HCT116 (cell line): Measurements from ENCODE around the gene TMEM132D.

Source experiments
- EGR1 ChIP-seq: IDR thresholded peaks from 2 replicates; pipeline ENCODE4 v1.6.1; 2012; ENCODE audit warnings: low read depth
- ELF1 ChIP-seq: IDR thresholded peaks from 2 replicates; pipeline ENCODE4 v1.6.1; 2012; ENCODE audit warnings: low read depth, borderline replicate concordance
- EZH2 ChIP-seq: fragments of 200-600 bp; sonication (generic); IDR thresholded peaks from 2 replicates; pipeline ENCODE4 v1.6.1; 2017; ENCODE audit warnings: antibody characterized with exemption, mixed run types
- EZH2phosphoT487 ChIP-seq: fragments of 200-600 bp; IDR thresholded peaks from 2 replicates; pipeline ENCODE4 v1.6.1; 2018; ENCODE audit warnings: antibody characterized with exemption, borderline replicate concordance
- POLR2A ChIP-seq: IDR thresholded peaks from 2 replicates; pipeline ENCODE4 v1.7.0; 2011; ENCODE audit warnings: borderline replicate concordance; ENCODE audit not compliant: insufficient read depth, insufficient read length; ENCODE audit errors: extremely low read depth
- POLR2AphosphoS5 ChIP-seq: IDR thresholded peaks from 2 replicates; pipeline ENCODE4 v1.6.1; 2011; ENCODE audit warnings: mild to moderate bottlenecking, low read depth, low read length, moderate library complexity
- RAD21 ChIP-seq: IDR thresholded peaks from 2 replicates; pipeline ENCODE4 v1.6.1; 2012; ENCODE audit warnings: low read depth, mild to moderate bottlenecking
- SRF ChIP-seq: IDR thresholded peaks from 2 replicates; pipeline ENCODE4 v1.6.1; 2012; ENCODE audit warnings: low read depth
- YY1 ChIP-seq: IDR thresholded peaks from 2 replicates; pipeline ENCODE4 v1.6.1; 2011; ENCODE audit warnings: low read length, low read depth, moderate library complexity, mild to moderate bottlenecking; ENCODE audit not compliant: insufficient replicate concordance; ENCODE audit errors: extremely low read depth
- ZNF274 ChIP-seq: fragments of 200-500 bp; sonication (Bioruptor generic); IDR thresholded peaks from 2 replicates; pipeline ENCODE4 v1.6.1; 2014; ENCODE audit warnings: mild to moderate bottlenecking, low read depth, low read length, inconsistent platforms
- TF ChIP-seq, protein P1 (sequence below): IDR thresholded peaks from 2 replicates; pipeline ENCODE4 v1.6.1; 2012; ENCODE audit warnings: low read depth
- TF ChIP-seq, protein P2 (sequence below), 3 experiments: fragments of 200-600 bp in 1 of 3; sonication (generic) in 1 of 3; IDR thresholded peaks in 2 of 3; conservative IDR thresholded peaks in 1 of 3; 2 replicates each; pipeline ENCODE4 v1.5.1; 2012 to 2017; ENCODE audit warnings: low read depth in 2 of 3, low read length in 2 of 3, antibody characterized with exemption in 1 of 3, borderline replicate concordance in 1 of 3, control low read depth in 1 of 3, mild to moderate bottlenecking in 1 of 3, mixed read lengths in 1 of 3, mixed run types in 1 of 3, moderate library complexity in 1 of 3; ENCODE audit not compliant: insufficient read depth in 1 of 3
- TF ChIP-seq, protein P3 (sequence below): IDR thresholded peaks from 2 replicates; pipeline ENCODE4 v1.6.1; 2011; ENCODE audit warnings: mild to moderate bottlenecking, low read length, moderate library complexity; ENCODE audit not compliant: insufficient replicate concordance; ENCODE audit errors: extremely low read depth
- TF ChIP-seq, protein P4 (sequence below): IDR thresholded peaks from 2 replicates; pipeline ENCODE4 v1.6.1; 2012

DNA sequence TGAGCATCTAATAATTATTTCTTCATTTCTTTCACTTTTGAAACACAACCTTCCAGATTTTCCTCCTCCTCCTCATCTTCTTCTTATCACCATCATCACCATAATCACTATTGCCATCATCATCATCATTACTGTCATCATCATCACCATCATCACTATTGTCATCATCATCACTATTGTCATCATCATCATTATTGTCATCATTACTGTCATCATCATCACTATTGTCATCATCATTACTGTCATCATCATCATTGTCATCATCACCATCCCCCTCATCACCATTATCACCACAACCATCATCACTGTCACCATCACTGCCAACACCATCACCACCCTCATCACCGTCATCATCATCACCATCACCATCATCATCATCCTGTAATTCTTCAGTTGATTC is 400.0 kb downstream of the TMEM132D start:
- TF ChIP-seq, protein P1, sequence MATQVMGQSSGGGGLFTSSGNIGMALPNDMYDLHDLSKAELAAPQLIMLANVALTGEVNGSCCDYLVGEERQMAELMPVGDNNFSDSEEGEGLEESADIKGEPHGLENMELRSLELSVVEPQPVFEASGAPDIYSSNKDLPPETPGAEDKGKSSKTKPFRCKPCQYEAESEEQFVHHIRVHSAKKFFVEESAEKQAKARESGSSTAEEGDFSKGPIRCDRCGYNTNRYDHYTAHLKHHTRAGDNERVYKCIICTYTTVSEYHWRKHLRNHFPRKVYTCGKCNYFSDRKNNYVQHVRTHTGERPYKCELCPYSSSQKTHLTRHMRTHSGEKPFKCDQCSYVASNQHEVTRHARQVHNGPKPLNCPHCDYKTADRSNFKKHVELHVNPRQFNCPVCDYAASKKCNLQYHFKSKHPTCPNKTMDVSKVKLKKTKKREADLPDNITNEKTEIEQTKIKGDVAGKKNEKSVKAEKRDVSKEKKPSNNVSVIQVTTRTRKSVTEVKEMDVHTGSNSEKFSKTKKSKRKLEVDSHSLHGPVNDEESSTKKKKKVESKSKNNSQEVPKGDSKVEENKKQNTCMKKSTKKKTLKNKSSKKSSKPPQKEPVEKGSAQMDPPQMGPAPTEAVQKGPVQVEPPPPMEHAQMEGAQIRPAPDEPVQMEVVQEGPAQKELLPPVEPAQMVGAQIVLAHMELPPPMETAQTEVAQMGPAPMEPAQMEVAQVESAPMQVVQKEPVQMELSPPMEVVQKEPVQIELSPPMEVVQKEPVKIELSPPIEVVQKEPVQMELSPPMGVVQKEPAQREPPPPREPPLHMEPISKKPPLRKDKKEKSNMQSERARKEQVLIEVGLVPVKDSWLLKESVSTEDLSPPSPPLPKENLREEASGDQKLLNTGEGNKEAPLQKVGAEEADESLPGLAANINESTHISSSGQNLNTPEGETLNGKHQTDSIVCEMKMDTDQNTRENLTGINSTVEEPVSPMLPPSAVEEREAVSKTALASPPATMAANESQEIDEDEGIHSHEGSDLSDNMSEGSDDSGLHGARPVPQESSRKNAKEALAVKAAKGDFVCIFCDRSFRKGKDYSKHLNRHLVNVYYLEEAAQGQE: no peak
- TF ChIP-seq, protein P2, sequence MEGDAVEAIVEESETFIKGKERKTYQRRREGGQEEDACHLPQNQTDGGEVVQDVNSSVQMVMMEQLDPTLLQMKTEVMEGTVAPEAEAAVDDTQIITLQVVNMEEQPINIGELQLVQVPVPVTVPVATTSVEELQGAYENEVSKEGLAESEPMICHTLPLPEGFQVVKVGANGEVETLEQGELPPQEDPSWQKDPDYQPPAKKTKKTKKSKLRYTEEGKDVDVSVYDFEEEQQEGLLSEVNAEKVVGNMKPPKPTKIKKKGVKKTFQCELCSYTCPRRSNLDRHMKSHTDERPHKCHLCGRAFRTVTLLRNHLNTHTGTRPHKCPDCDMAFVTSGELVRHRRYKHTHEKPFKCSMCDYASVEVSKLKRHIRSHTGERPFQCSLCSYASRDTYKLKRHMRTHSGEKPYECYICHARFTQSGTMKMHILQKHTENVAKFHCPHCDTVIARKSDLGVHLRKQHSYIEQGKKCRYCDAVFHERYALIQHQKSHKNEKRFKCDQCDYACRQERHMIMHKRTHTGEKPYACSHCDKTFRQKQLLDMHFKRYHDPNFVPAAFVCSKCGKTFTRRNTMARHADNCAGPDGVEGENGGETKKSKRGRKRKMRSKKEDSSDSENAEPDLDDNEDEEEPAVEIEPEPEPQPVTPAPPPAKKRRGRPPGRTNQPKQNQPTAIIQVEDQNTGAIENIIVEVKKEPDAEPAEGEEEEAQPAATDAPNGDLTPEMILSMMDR (IDR thresholded peaks at IDR 0.05 in 2 of 3, conservative IDR thresholded peaks at IDR 0.05 in 1 of 3; ENCODE audit: borderline replicate concordance in 1 of 3, insufficient read depth in 1 of 3, low read depth in 2 of 3, low read length in 2 of 3): no peak
- TF ChIP-seq EZH2 (no peak), RAD21 (no peak), EZH2phosphoT487 (no peak), POLR2A (no peak), YY1 (no peak), SRF (no peak), ELF1 (no peak), ZNF274 (no peak), EGR1 (no peak), POLR2AphosphoS5 (no peak)
- TF ChIP-seq, protein P3, sequence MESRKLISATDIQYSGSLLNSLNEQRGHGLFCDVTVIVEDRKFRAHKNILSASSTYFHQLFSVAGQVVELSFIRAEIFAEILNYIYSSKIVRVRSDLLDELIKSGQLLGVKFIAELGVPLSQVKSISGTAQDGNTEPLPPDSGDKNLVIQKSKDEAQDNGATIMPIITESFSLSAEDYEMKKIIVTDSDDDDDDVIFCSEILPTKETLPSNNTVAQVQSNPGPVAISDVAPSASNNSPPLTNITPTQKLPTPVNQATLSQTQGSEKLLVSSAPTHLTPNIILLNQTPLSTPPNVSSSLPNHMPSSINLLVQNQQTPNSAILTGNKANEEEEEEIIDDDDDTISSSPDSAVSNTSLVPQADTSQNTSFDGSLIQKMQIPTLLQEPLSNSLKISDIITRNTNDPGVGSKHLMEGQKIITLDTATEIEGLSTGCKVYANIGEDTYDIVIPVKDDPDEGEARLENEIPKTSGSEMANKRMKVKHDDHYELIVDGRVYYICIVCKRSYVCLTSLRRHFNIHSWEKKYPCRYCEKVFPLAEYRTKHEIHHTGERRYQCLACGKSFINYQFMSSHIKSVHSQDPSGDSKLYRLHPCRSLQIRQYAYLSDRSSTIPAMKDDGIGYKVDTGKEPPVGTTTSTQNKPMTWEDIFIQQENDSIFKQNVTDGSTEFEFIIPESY: no peak
- TF ChIP-seq, protein P4, sequence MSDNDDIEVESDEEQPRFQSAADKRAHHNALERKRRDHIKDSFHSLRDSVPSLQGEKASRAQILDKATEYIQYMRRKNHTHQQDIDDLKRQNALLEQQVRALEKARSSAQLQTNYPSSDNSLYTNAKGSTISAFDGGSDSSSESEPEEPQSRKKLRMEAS: no peak
